Right ventricle myocardium inferior (tissue), 1 donor: ENCODE data around the gene IGSF5. TPM values are rescaled to one million over a fixed set of nuclear protein-coding genes. Genes with fewer than 3 reads are reported as not detected.

ENCODE experiments used
- ATAC-seq: fragments of 200-7000 bp; cut with Tn5 transposase; one replicate; pipeline ENCODE4 v1.9.1; 2020; ENCODE audit warnings: mild to moderate bottlenecking, moderate library complexity
- DNase-seq: peaks from one replicate; pipeline ENCODE4 v3.0.0; 2021; ENCODE audit errors: missing footprints
- intact Hi-C: fragments of 100-400 bp; cut with DNase I; formaldehyde crosslinking; loops from one replicate; pipeline ENCODE4 v1.11.0; 2022
- total RNA-seq: library from RNA; stranded (reverse); fragmentation: NEBNext Ultra II Directional; extraction: Animal tissue kit (Norgen Biotek cat#: 25700); gene quantifications from one replicate; pipeline ENCODE4 v1.2.1, GENCODE V29; 2021
- donor health status: DM: no; HTN: yes; CAD: no; lungs with severe emphysema.

IGSF5 gene
- total RNA-seq, 1 donor from 2014 or later, result 3.2 TPM

GRCh38 chr21:39851002-39851618, 106.1 kb downstream of the IGSF5 start:
- ATAC-seq (no peak), DNase-seq (no peak)
- intact Hi-C loops, result no loop called here

Other genes starting within 250 kb of the IGSF5 start
- gene B3GALT5, start 132.2 kb upstream of the IGSF5 start, total RNA-seq, result 0.16 TPM
- 5.4 TPM for gene PCP4, start 122.3 kb downstream of the IGSF5 start, total RNA-seq